VCaP (cell line): Measurements from ENCODE around the gene SCIN.
"Not testable (repeated sequence)": the region's sequence is repeated elsewhere in the genome, so short reads cannot be mapped to it uniquely, and the experiment has no call there.

Experiments used
- H3K27ac ChIP-seq: fragments of 450-650 bp; 2 replicates; pipeline ENCODE4 v1.5.1; 2017
- CTCF ChIP-seq: fragments of 450-650 bp; conservative IDR thresholded peaks from 2 replicates; pipeline ENCODE4 v1.5.1; 2017; ENCODE audit warnings: mild to moderate bottlenecking, moderate library complexity

The SCIN gene

GRCh38 chr7:12650080-12650479, 79.6 kb downstream of the SCIN start:
- H3K27ac ChIP-seq = peak overlapping the region; percentile 81
- TF ChIP-seq CTCF = no peak

- TF ChIP-seq CTCF = no peak
- peak overlapping the region; percentile 81; the same call in 1 of the 2 replicates for H3K27ac ChIP-seq
These were observed 82.6 kb downstream of the SCIN start for GRCh38 chr7:12653110-12653509.

GRCh38 chr7:12653518-12653917, 83.0 kb downstream of the SCIN start:
- H3K27ac ChIP-seq = peak overlapping the region; percentile 81; the same call in 1 of the 2 replicates
- no peak for TF ChIP-seq CTCF

GRCh38 chr7:12655161-12655560, 84.6 kb downstream of the SCIN start:
- TF ChIP-seq CTCF = no peak
- no peak overlapping the region for H3K27ac ChIP-seq

- H3K27ac ChIP-seq = not testable (repeated sequence)
These were observed 89.9 kb downstream of the SCIN start for GRCh38 chr7:12660423-12660822.

- not testable (repeated sequence) for H3K27ac ChIP-seq
These were observed 90.5 kb downstream of the SCIN start for GRCh38 chr7:12660986-12661385.

- no peak overlapping the region for H3K27ac ChIP-seq
- no peak for TF ChIP-seq CTCF
These were observed 91.1 kb downstream of the SCIN start for GRCh38 chr7:12661581-12661980.

GRCh38 chr7:12670000-12670729, 99.6 kb downstream of the SCIN start:
- TF ChIP-seq CTCF = no peak
- H3K27ac ChIP-seq = no peak overlapping the region
